DND-41 (cell line): ENCODE data around the gene INPP5J.

Source experiments
- ATAC-seq: fragments of 200-7000 bp; cut with Tn5 transposase; 3 replicates; pipeline ENCODE4 v1.9.1; 2021; ENCODE audit warnings: low read depth; ENCODE audit not compliant: insufficient read depth
- DNase-seq: peaks from one replicate; pipeline ENCODE4 v3.0.0-alpha.2; 2020
- H2AFZ ChIP-seq: 2 replicates; pipeline ENCODE4 v1.6.0; 2012; ENCODE audit warnings: low read depth, low read length
- H3K27ac ChIP-seq: 2 replicates; pipeline ENCODE4 v1.5.1; 2012; ENCODE audit warnings: low read length, inconsistent platforms
- H3K27me3 ChIP-seq: fragments of 200-600 bp; sonication (generic); 2 replicates; pipeline ENCODE4 v1.6.0; 2012; ENCODE audit warnings: low read length, mild to moderate bottlenecking, inconsistent platforms; ENCODE audit not compliant: insufficient read depth, poor library complexity
- H3K36me3 ChIP-seq: 2 replicates; pipeline ENCODE4 v1.5.1; 2012; ENCODE audit warnings: low read length, inconsistent platforms; ENCODE audit not compliant: insufficient read depth
- H3K4me1 ChIP-seq: 2 replicates; pipeline ENCODE4 v1.5.1; 2012; ENCODE audit warnings: mild to moderate bottlenecking, low read length; ENCODE audit not compliant: insufficient read depth
- H3K4me2 ChIP-seq: 2 replicates; pipeline ENCODE4 v1.6.0; 2012; ENCODE audit warnings: mild to moderate bottlenecking, moderate library complexity, low read length, inconsistent platforms; ENCODE audit not compliant: insufficient read depth
- H3K4me3 ChIP-seq, 2 experiments: fragments of 200-600 bp in 1 of 2; shearing (Covaris generic) in 1 of 2; 2 replicates each; pipeline ENCODE4 v1.5.1; 2012 to 2016; ENCODE audit warnings: inconsistent platforms in 2 of 2, low read length in 2 of 2, mild to moderate bottlenecking in 2 of 2, low read depth in 1 of 2, moderate library complexity in 1 of 2
- H3K79me2 ChIP-seq: 2 replicates; pipeline ENCODE4 v1.6.0; 2012; ENCODE audit warnings: low read length, inconsistent platforms; ENCODE audit not compliant: insufficient read depth
- H3K9ac ChIP-seq: 2 replicates; pipeline ENCODE4 v1.6.0; 2012; ENCODE audit warnings: low read depth, mild to moderate bottlenecking, inconsistent platforms, low read length, moderate library complexity
- H3K9me3 ChIP-seq: 2 replicates; pipeline ENCODE4 v1.5.1; 2012; ENCODE audit warnings: low read length, moderate library complexity, mild to moderate bottlenecking, inconsistent platforms; ENCODE audit not compliant: insufficient read depth, severe bottlenecking
- H4K20me1 ChIP-seq: 2 replicates; pipeline ENCODE4 v1.6.0; 2012; ENCODE audit warnings: low read length; ENCODE audit not compliant: insufficient read depth
- CTCF ChIP-seq: IDR thresholded peaks from 2 replicates; pipeline ENCODE4 v1.5.1; 2012; ENCODE audit warnings: borderline replicate concordance, low read length, moderate library complexity, mild to moderate bottlenecking; ENCODE audit not compliant: poor library complexity, severe bottlenecking; ENCODE audit errors: extremely low read depth
- EZH2 ChIP-seq: IDR thresholded peaks from 3 replicates; pipeline ENCODE4 v1.6.1; 2012; ENCODE audit warnings: borderline replicate concordance, low read depth, mild to moderate bottlenecking, moderate library complexity, low read length, inconsistent platforms; ENCODE audit not compliant: severe bottlenecking

The INPP5J gene

GRCh38 chr22:31184015-31184414 lies 61.2 kb downstream of the INPP5J start:
- H3K79me2 ChIP-seq: peaks cover 13% of the 10 kb centered on the region
- H3K4me2 ChIP-seq: no peak overlapping the region
- H3K4me3 ChIP-seq: no peak overlapping the region
- TF ChIP-seq CTCF (no peak), EZH2 (no peak)
- no peak overlapping the region for H3K27ac ChIP-seq
- H3K9me3 ChIP-seq: no peaks in the 10 kb centered on the region
- no peak overlapping the region for H2AFZ ChIP-seq
- ATAC-seq: no peak
- no peak overlapping the region for H3K9ac ChIP-seq
- no peak for DNase-seq
- no peaks in the 10 kb centered on the region for H3K27me3 ChIP-seq
- H3K4me1 ChIP-seq: no peaks in the 10 kb centered on the region
- H4K20me1 ChIP-seq: no peaks in the 10 kb centered on the region
- peaks cover 33% of the 10 kb centered on the region for H3K36me3 ChIP-seq
